ENCODE measurements around the gene FGB. TPM values are rescaled to one million over a fixed set of nuclear protein-coding genes. Genes with fewer than 3 reads are reported as not detected.

Gene FGB
- total and polyA plus RNA-seq, 2 of the 13 experiments (the other 11 are each of a cell fraction or from before 2014, with no cell fraction given): 226 to 784 TPM

- TF ChIP-seq ZNF407 (CRISPR knock-in tag; IDR thresholded peaks at IDR 0.05; ENCODE audit: not compliant biosample characterization) (no peak), ZNF687 (CRISPR knock-in tag; IDR thresholded peaks at IDR 0.05) (no peak), ZNF710 (CRISPR knock-in tag; IDR thresholded peaks at IDR 0.05; ENCODE audit: borderline replicate concordance) (no peak)
Observed at GRCh38 chr4:154593868-154594267, 31.1 kb downstream of the FGB start (continued).
